WERI-Rb-1 (cell line): ENCODE results near the gene B3GNT7.

ENCODE experiments used
- DNase-seq: peaks from one replicate; pipeline ENCODE4 v3.0.0-alpha.2; 2020
- H3K27ac ChIP-seq: fragments of 250-450 bp; sonication (Bioruptor Pico); 2 replicates; pipeline ENCODE4 v1.5.1; 2020; ENCODE audit warnings: mild to moderate bottlenecking, moderate library complexity
- H3K27me3 ChIP-seq: fragments of 250-450 bp; sonication (Bioruptor Pico); 2 replicates; pipeline ENCODE4 v1.5.1; 2021; ENCODE audit warnings: mild to moderate bottlenecking, low read depth, moderate library complexity; ENCODE audit not compliant: insufficient read depth, severe bottlenecking
- H3K36me3 ChIP-seq: fragments of 250-450 bp; sonication (Bioruptor Pico); 2 replicates; pipeline ENCODE4 v1.5.1; 2020; ENCODE audit warnings: mild to moderate bottlenecking, moderate library complexity
- H3K4me3 ChIP-seq: 2 replicates; pipeline ENCODE4 v1.5.1; 2011; ENCODE audit warnings: low read depth, mild to moderate bottlenecking, control low read depth, low read length
- H3K9me3 ChIP-seq: fragments of 250-450 bp; sonication (Bioruptor Pico); 2 replicates; pipeline ENCODE4 v1.5.1; 2021; ENCODE audit warnings: mild to moderate bottlenecking, moderate library complexity; ENCODE audit not compliant: severe bottlenecking
- TF ChIP-seq, protein P1 (sequence below): IDR thresholded peaks from 2 replicates; pipeline ENCODE4 v1.5.1; 2011; ENCODE audit warnings: low read depth, mild to moderate bottlenecking, control low read depth, inconsistent platforms, low read length

Gene B3GNT7

DNA sequence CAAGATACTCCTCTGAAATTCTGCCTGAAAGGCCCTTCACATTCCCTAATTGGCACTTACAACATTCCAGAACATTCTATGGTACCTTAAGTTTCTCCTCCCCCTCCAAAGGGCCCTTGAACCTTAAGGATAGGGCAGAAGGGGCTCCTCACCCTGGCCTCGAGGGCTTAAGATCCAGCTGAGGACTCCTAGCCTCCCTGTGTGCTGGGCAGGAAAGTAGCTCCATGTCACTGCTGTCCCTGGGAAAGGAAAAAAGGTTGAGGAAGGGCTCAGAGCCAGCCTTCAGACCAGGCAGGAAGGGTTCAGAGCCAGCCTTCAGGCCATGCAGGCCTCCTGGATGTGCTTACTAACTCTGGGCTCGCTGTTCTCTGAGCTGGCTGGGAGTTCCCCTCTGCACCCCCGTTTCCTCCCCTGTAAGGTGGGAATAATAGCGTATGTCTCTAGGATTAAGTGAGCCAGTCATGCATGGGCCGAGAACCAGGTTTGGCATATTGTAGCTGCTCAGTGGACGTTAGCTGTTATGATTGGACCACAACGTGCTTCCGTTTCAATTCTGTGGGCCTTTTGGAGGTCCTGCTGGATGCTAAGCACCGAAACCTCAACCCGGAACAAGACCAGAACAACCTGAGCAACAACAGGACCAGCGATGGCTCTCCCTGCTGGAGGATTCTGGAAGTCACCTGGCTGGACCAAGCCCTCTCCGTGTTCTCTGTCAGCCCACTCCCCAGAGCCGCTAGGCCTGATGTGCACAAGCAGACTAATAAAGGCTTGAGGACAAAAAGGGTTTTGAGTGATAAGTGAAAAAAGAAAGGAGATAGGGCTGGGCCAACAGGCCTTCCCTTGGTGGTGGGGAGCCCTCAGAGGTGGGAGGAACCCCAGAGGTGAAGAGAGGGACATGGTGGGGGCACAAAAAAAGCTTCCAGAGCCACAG lies 1.0 kb upstream of the B3GNT7 start:
- H3K4me3 ChIP-seq = no peak overlapping the region
- no peak overlapping the region for H3K27ac ChIP-seq
- H3K9me3 ChIP-seq = no peaks in the 10 kb centered on the region
- H3K36me3 ChIP-seq = no peaks in the 10 kb centered on the region
- TF ChIP-seq, protein P1, sequence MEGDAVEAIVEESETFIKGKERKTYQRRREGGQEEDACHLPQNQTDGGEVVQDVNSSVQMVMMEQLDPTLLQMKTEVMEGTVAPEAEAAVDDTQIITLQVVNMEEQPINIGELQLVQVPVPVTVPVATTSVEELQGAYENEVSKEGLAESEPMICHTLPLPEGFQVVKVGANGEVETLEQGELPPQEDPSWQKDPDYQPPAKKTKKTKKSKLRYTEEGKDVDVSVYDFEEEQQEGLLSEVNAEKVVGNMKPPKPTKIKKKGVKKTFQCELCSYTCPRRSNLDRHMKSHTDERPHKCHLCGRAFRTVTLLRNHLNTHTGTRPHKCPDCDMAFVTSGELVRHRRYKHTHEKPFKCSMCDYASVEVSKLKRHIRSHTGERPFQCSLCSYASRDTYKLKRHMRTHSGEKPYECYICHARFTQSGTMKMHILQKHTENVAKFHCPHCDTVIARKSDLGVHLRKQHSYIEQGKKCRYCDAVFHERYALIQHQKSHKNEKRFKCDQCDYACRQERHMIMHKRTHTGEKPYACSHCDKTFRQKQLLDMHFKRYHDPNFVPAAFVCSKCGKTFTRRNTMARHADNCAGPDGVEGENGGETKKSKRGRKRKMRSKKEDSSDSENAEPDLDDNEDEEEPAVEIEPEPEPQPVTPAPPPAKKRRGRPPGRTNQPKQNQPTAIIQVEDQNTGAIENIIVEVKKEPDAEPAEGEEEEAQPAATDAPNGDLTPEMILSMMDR = peak; percentile 57
- no peaks in the 10 kb centered on the region for H3K27me3 ChIP-seq
- no peak for DNase-seq

DNA sequence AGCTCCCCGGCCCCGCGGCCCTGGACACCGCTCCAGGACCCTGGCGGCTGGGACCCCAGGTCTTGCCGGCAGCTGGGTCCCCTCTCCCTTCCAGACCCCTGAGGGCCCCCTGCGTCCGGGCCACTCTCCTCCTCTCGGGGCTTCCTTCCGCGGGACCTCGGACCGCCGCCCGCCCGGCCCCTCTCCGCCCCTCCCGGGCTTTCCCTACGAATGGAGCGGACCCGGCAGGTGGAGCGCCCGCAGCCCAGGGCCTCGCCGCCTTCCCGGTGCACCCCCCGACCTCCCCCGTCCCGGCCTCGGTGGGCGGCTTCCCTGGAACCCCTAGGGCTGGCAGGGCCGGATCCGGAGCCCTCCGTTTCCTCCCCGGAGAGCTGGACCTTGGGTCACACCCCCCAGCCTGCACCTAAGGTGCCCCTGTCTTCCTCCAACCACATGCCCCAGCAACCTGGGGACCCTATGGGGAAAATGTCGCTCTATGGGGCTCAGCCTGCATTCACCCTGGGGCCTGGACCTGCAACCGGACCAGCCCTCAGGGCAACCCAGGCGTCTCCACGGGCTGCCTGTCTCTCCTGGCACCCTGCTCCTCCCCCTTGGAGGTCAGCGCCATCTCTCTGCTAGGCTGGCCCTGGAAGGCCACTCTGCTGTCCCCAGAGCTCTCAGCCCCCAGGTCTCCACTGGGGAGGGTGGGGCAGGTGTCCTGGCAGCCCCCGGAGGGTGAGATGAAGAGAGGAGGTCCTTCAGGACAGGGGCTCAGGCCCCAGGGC lies 730 bp downstream of the B3GNT7 start:
- Histone ChIP-seq H3K27me3 (no peaks in the 10 kb centered on the region), H3K36me3 (no peaks in the 10 kb centered on the region), H3K9me3 (no peaks in the 10 kb centered on the region), H3K4me3 (no peak overlapping the region), H3K27ac (no peak overlapping the region)
- TF ChIP-seq, protein P1 = no peak
- DNase-seq = no peak

DNA sequence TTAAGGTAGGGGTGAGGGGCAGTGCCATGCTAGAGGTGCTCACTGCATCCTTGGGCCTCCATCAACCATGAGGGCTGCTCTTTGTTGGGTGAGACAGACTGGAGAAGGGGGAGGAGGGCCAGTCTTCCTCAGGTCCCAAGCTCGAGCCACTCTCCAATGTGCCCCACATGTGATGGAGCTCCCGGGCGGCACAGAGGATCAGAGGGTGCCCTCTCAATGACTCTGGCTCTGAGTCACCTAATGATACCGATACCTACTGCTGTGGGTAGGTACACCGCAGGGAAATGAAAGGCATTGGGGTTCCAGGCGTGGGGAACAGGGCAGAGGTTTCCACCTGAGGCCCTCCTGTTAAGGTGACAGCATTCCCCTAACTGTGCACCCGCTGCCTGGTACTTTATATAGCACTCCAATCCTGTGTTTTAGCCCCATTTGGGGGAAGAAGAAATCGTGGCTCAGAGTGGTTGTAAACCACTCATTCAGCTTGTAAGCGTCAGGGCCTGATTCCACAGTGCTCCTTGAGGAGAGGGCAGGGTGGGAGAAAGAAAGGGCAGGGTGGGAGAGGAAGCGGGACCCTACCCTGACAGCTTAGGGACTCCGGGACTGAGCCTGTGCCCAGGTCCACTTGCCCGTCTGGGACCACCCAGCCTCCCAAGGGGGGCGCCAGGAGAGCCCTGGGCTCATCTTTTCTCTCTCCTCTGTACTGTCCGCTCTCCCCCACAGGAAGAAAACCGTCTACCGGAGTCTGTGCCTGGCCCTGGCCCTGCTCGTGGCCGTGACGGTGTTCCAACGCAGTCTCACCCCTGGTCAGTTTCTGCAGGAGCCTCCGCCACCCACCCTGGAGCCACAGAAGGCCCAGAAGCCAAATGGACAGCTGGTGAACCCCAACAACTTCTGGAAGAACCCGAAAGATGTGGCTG lies 1.8 kb downstream of the B3GNT7 start:
- H3K27me3 ChIP-seq = no peaks in the 10 kb centered on the region
- no peaks in the 10 kb centered on the region for H3K36me3 ChIP-seq
- TF ChIP-seq, protein P1 = no peak
- H3K27ac ChIP-seq = no peak overlapping the region
- H3K4me3 ChIP-seq = no peak overlapping the region
- H3K9me3 ChIP-seq = no peaks in the 10 kb centered on the region
- DNase-seq = no peak

DNA sequence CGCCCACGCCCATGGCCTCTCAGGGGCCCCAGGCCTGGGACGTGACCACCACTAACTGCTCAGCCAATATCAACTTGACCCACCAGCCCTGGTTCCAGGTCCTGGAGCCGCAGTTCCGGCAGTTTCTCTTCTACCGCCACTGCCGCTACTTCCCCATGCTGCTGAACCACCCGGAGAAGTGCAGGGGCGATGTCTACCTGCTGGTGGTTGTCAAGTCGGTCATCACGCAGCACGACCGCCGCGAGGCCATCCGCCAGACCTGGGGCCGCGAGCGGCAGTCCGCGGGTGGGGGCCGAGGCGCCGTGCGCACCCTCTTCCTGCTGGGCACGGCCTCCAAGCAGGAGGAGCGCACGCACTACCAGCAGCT lies 2.4 kb downstream of the B3GNT7 start:
- Histone ChIP-seq H3K27ac (no peak overlapping the region), H3K4me3 (no peak overlapping the region), H3K9me3 (no peaks in the 10 kb centered on the region), H3K36me3 (no peaks in the 10 kb centered on the region), H3K27me3 (no peaks in the 10 kb centered on the region)
- TF ChIP-seq, protein P1 = no peak
- no peak for DNase-seq

DNA sequence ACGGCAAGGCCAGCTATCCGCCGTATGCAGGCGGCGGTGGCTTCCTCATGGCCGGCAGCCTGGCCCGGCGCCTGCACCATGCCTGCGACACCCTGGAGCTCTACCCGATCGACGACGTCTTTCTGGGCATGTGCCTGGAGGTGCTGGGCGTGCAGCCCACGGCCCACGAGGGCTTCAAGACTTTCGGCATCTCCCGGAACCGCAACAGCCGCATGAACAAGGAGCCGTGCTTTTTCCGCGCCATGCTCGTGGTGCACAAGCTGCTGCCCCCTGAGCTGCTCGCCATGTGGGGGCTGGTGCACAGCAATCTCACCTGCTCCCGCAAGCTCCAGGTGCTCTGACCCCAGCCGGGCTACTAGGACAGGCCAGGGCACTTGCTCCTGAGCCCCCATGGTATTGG lies 3.1 kb downstream of the B3GNT7 start:
- TF ChIP-seq, protein P1 = no peak
- no peak overlapping the region; the same call in 1 of the 2 replicates for H3K27ac ChIP-seq
- DNase-seq = no peak
- H3K9me3 ChIP-seq = no peaks in the 10 kb centered on the region
- H3K27me3 ChIP-seq = no peaks in the 10 kb centered on the region
- H3K36me3 ChIP-seq = no peaks in the 10 kb centered on the region
- H3K4me3 ChIP-seq = no peak overlapping the region
